Neural progenitor cell (in vitro differentiated cells): Measurements from ENCODE around the gene FAM161A. TPM values are rescaled to one million over a fixed set of nuclear protein-coding genes. Genes with fewer than 3 reads are reported as not detected.
"Not testable (repeated sequence)": the region's sequence is repeated elsewhere in the genome, so short reads cannot be mapped to it uniquely, and the experiment has no call there.

ENCODE experiments used
- DNase-seq: peaks from one replicate; pipeline ENCODE4 v3.0.0-alpha.2; 2016; ENCODE audit warnings: low spot score
- H2AFZ ChIP-seq: fragments of 200-600 bp; sonication (generic); replicated peaks from 2 replicates; pipeline ENCODE4 v1.6.1; 2016; ENCODE audit warnings: antibody characterized with exemption
- H3F3A ChIP-seq: fragments of 200-600 bp; sonication (generic); 2 replicates; pipeline ENCODE4 v1.6.1; 2016; ENCODE audit warnings: antibody characterized with exemption, low read depth
- H3K27ac ChIP-seq: fragments of 200-600 bp; sonication (generic); 2 replicates; pipeline ENCODE4 v1.5.1; 2016; ENCODE audit warnings: mild to moderate bottlenecking
- H3K27me3 ChIP-seq: fragments of 200-600 bp; sonication (generic); 2 replicates; pipeline ENCODE4 v1.6.1; 2016; ENCODE audit warnings: mild to moderate bottlenecking, moderate library complexity
- H3K36me3 ChIP-seq: fragments of 200-600 bp; sonication (generic); 2 replicates; pipeline ENCODE4 v1.5.1; 2016
- H3K4me1 ChIP-seq: fragments of 200-600 bp; sonication (generic); 2 replicates; pipeline ENCODE4 v1.6.1; 2016; ENCODE audit warnings: mixed run types
- H3K4me2 ChIP-seq: fragments of 200-600 bp; sonication (generic); 2 replicates; pipeline ENCODE4 v1.6.1; 2016
- H3K4me3 ChIP-seq: fragments of 200-600 bp; sonication (generic); 2 replicates; pipeline ENCODE4 v1.5.1; 2016
- H3K79me2 ChIP-seq: fragments of 200-600 bp; sonication (generic); 2 replicates; pipeline ENCODE4 v1.6.1; 2016; ENCODE audit warnings: low read depth
- H3K9ac ChIP-seq: fragments of 200-600 bp; sonication (generic); 2 replicates; pipeline ENCODE4 v1.6.1; 2016
- H3K9me3 ChIP-seq: fragments of 200-600 bp; sonication (generic); 2 replicates; pipeline ENCODE4 v1.5.1; 2016; ENCODE audit warnings: low read depth
- H4K20me1 ChIP-seq: fragments of 200-600 bp; sonication (generic); 2 replicates; pipeline ENCODE4 v1.6.1; 2016; ENCODE audit warnings: low read depth
- H3K27ac Mint-ChIP-seq: 3 replicates; pipeline ENCODE4 v1.8.0; 2021; ENCODE audit warnings: mixed read lengths
- H3K27me3 Mint-ChIP-seq: 2 replicates; pipeline ENCODE4 v1.8.0; 2022; ENCODE audit warnings: low read depth, mild to moderate bottlenecking, inconsistent platforms, moderate library complexity, mixed read lengths; ENCODE audit not compliant: insufficient read depth
- H3K36me3 Mint-ChIP-seq: 3 replicates; pipeline ENCODE4 v1.8.0; 2021; ENCODE audit warnings: mixed read lengths
- H3K4me1 Mint-ChIP-seq: 3 replicates; pipeline ENCODE4 v1.8.0; 2021; ENCODE audit warnings: mixed read lengths
- H3K4me3 Mint-ChIP-seq: 3 replicates; pipeline ENCODE4 v1.8.0; 2021; ENCODE audit warnings: mild to moderate bottlenecking, moderate library complexity, mixed read lengths
- H3K9me3 Mint-ChIP-seq: 3 replicates; pipeline ENCODE4 v1.8.0; 2020; ENCODE audit warnings: mixed read lengths
- EZH2 ChIP-seq: fragments of 200-600 bp; sonication (generic); IDR thresholded peaks from 2 replicates; pipeline ENCODE4 v1.6.1; 2017; ENCODE audit warnings: antibody characterized with exemption, mild to moderate bottlenecking, moderate library complexity
- EZH2phosphoT487 ChIP-seq: fragments of 200-600 bp; sonication (generic); IDR thresholded peaks from 2 replicates; pipeline ENCODE4 v1.6.1; 2017; ENCODE audit warnings: antibody characterized with exemption
- total RNA-seq: library from RNA; depleted of rRNA; stranded (reverse); fragments of >200 nt; gene quantifications from 2 replicates; pipeline ENCODE4 v1.2.3, GENCODE V29; 2015; ENCODE audit warnings: low replicate concordance
- TF ChIP-seq, protein P1 (sequence below): fragments of 200-600 bp; sonication (generic); IDR thresholded peaks from 2 replicates; pipeline ENCODE4 v1.5.1; 2017; ENCODE audit warnings: antibody characterized with exemption, mild to moderate bottlenecking

The FAM161A gene
- total RNA-seq, 1 donor from 2014 or later, result 23.3 TPM

DNA sequence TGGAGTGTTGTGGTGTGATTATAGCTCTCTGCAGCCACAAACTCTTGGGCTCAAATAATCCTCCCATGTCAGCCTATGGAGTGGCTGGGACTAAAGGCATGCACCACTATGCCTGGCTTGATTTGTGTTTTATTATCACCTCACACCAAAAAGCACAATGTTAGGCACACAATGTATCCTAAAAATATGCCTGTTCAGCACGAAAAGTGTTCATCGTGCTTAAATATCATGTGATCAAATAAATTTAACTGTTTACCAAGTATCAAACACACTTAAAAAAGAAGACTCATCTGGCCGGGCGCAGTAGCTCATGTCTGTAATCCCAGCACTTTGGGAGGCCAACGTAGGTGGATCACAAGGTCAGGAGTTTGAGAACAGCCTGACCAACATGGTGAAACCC, 29.0 kb upstream of the FAM161A start:
- peak overlapping the region; percentile 17 for H3K9ac ChIP-seq
- no peaks in the 10 kb centered on the region for H3K9me3 Mint-ChIP-seq
- no peak for DNase-seq
- peaks cover 4% of the 10 kb centered on the region for H3K27me3 Mint-ChIP-seq
- H3F3A ChIP-seq, result peaks cover 8% of the 10 kb centered on the region
- H3K27ac ChIP-seq, result no peak overlapping the region
- H4K20me1 ChIP-seq, result peaks cover 43% of the 10 kb centered on the region
- no peak overlapping the region for H3K27ac Mint-ChIP-seq
- H3K79me2 ChIP-seq, result peaks cover 89% of the 10 kb centered on the region
- H3K4me1 ChIP-seq, result peaks cover 8% of the 10 kb centered on the region
- TF ChIP-seq, protein P1, sequence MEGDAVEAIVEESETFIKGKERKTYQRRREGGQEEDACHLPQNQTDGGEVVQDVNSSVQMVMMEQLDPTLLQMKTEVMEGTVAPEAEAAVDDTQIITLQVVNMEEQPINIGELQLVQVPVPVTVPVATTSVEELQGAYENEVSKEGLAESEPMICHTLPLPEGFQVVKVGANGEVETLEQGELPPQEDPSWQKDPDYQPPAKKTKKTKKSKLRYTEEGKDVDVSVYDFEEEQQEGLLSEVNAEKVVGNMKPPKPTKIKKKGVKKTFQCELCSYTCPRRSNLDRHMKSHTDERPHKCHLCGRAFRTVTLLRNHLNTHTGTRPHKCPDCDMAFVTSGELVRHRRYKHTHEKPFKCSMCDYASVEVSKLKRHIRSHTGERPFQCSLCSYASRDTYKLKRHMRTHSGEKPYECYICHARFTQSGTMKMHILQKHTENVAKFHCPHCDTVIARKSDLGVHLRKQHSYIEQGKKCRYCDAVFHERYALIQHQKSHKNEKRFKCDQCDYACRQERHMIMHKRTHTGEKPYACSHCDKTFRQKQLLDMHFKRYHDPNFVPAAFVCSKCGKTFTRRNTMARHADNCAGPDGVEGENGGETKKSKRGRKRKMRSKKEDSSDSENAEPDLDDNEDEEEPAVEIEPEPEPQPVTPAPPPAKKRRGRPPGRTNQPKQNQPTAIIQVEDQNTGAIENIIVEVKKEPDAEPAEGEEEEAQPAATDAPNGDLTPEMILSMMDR, result no peak
- H3K36me3 ChIP-seq, result peaks cover 49% of the 10 kb centered on the region
- no peak overlapping the region for H2AFZ ChIP-seq
- H3K4me1 Mint-ChIP-seq, result peaks cover 14% of the 10 kb centered on the region
- H3K4me3 ChIP-seq, result no peak overlapping the region
- H3K27me3 ChIP-seq, result no peaks in the 10 kb centered on the region
- no peak overlapping the region for H3K4me2 ChIP-seq
- no peaks in the 10 kb centered on the region for H3K9me3 ChIP-seq
- H3K36me3 Mint-ChIP-seq, result peaks cover 33% of the 10 kb centered on the region
- H3K4me3 Mint-ChIP-seq, result no peak overlapping the region

DNA sequence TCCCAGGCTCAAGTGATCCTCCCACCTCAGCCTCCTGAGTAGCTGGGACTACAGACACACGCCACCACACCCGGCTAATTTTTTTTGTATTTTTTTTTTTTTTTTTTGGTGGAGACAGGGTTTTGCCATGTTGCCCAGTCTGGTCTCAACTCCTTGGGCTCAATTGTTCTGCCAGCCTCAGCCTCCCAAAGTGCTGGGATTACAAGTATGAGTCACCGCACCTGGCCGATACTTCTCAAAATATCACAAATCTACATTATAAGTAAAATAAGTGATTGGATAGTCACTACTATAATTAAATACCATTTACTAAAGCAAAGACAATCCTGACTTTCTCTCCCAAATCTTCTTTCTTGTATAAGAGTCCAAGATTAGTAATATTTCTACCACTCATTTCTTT, 25.5 kb upstream of the FAM161A start:
- H3K79me2 ChIP-seq, result peaks cover 66% of the 10 kb centered on the region
- H3K27me3 ChIP-seq, H3K9ac ChIP-seq, H2AFZ ChIP-seq, H3K27ac Mint-ChIP-seq, H3K27me3 Mint-ChIP-seq, H3K27ac ChIP-seq, H3K9me3 ChIP-seq, H3K4me1 Mint-ChIP-seq, H3K4me2 ChIP-seq, DNase-seq, H3K4me1 ChIP-seq, H3K4me3 ChIP-seq, H3K4me3 Mint-ChIP-seq, H3K9me3 Mint-ChIP-seq: not testable (repeated sequence)
- peaks cover 67% of the 10 kb centered on the region for H3K36me3 ChIP-seq
- H3F3A ChIP-seq, result peaks cover 25% of the 10 kb centered on the region
- H4K20me1 ChIP-seq, result peaks cover 17% of the 10 kb centered on the region
- H3K36me3 Mint-ChIP-seq, result peaks cover 29% of the 10 kb centered on the region

DNA sequence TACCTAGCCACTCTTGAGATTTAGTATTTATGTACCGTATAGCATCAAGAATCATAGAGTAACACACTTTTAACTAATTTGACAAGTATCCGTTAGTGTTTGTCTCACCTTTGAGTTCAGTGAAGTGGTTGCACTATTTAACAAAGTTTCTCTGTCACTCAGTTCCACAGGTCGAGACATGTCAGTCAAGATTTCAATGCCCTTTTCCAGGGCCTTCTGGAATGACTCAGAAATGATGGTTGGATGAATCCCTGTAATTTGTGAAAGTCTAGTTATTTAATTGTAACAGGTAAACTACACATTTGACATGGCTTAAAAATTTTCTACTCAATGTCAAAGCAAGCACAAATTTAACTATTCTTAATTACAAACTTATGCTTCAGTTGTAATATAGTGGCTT, 24.9 kb upstream of the FAM161A start:
- H3K27ac ChIP-seq, result no peak overlapping the region
- no peak overlapping the region for H3K9ac ChIP-seq
- no peak overlapping the region for H2AFZ ChIP-seq
- H3K36me3 ChIP-seq, result peaks cover 67% of the 10 kb centered on the region
- Mint-ChIP-seq H3K27me3 (peaks cover 2% of the 10 kb centered on the region), H3K27ac (no peak overlapping the region), H3K9me3 (no peaks in the 10 kb centered on the region), H3K4me3 (no peak overlapping the region), H3K36me3 (peaks cover 32% of the 10 kb centered on the region), H3K4me1 (no peaks in the 10 kb centered on the region)
- H4K20me1 ChIP-seq, result peaks cover 14% of the 10 kb centered on the region
- no peaks in the 10 kb centered on the region for H3K9me3 ChIP-seq
- no peak overlapping the region for H3K4me2 ChIP-seq
- H3K4me1 ChIP-seq, result no peaks in the 10 kb centered on the region
- TF ChIP-seq EZH2 (no peak), EZH2phosphoT487 (no peak)
- TF ChIP-seq, protein P1, result no peak
- H3K79me2 ChIP-seq, result peaks cover 60% of the 10 kb centered on the region
- H3F3A ChIP-seq, result peaks cover 25% of the 10 kb centered on the region
- DNase-seq, result no peak
- H3K27me3 ChIP-seq, result no peaks in the 10 kb centered on the region
- H3K4me3 ChIP-seq, result no peak overlapping the region

DNA sequence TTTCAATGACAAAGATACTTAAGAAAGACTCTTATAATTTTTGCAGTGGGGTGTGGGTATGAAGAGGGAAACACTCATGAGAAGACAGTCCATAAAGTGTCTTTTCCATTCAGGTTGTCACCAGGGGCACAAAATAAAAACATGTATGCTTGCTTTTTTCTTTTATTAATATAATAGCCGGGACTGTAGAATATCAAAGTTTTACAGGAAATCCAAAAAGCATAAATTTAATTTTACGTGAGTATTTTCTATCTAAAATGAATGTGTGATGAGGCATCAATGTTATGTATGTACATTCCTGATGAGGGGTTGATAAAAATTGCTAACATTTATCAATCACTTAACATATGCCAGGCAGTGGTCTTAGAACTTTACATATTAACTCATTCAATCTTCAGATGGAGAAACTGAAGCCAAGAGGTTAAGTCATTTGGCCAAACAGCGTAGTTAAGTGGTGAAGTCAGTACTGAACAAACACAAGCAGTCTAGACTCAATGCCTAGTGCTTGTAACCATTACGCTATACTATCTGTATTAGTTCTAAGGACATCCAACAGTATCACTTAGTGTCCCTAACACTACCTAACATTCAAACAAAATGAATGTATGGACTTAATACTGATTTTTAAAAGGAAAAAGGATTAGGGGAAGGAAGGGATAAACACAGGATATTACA, 23.8 kb upstream of the FAM161A start:
- Histone ChIP-seq H3K9me3 (no peaks in the 10 kb centered on the region), H3K27me3 (no peaks in the 10 kb centered on the region), H3K4me2 (no peak overlapping the region), H3F3A (peaks cover 22% of the 10 kb centered on the region), H4K20me1 (peaks cover 14% of the 10 kb centered on the region), H3K4me1 (no peaks in the 10 kb centered on the region), H2AFZ (no peak overlapping the region), H3K4me3 (no peak overlapping the region), H3K36me3 (peaks cover 67% of the 10 kb centered on the region), H3K9ac (no peak overlapping the region), H3K79me2 (peaks cover 49% of the 10 kb centered on the region), H3K27ac (no peak overlapping the region)
- Mint-ChIP-seq H3K27ac (no peak overlapping the region), H3K4me1 (no peaks in the 10 kb centered on the region), H3K9me3 (no peaks in the 10 kb centered on the region), H3K4me3 (no peak overlapping the region), H3K36me3 (peaks cover 32% of the 10 kb centered on the region), H3K27me3 (peaks cover 2% of the 10 kb centered on the region)
- DNase-seq, result no peak
- no peak for TF ChIP-seq EZH2
- TF ChIP-seq EZH2phosphoT487, result no peak
- TF ChIP-seq, protein P1, result no peak
